Gastrocnemius medialis (tissue), 4 donors: ENCODE results near the gene NR1D1.

Experiments
- CTCF ChIP-seq, 5 experiments: fragments of 450-650 bp in 3 of 5; fragments of 200-600 bp in 2 of 5; sonication (generic) in 2 of 5; IDR thresholded peaks in 4 of 5; conservative IDR thresholded peaks in 1 of 5; 1 replicate in 4 of 5; 2 replicates in 1 of 5; pipeline ENCODE4 v1.5.1; 2016 to 2019; ENCODE audit warnings: antibody characterized with exemption in 5 of 5, mild to moderate bottlenecking in 3 of 5, moderate library complexity in 3 of 5
- POLR2A ChIP-seq, 2 donors: fragments of 450-650 bp; IDR thresholded peaks; one replicate each; pipeline ENCODE4 v1.6.1; 2017; ENCODE audit warnings: antibody characterized with exemption in 2 of 2, mild to moderate bottlenecking in 2 of 2, moderate library complexity in 2 of 2

- TF ChIP-seq CTCF (IDR thresholded peaks at IDR 0.05 in 4 of 5, conservative IDR thresholded peaks at IDR 0.05 in 1 of 5) (no peak), POLR2A (IDR thresholded peaks at IDR 0.05) (no peak)
Observed at GRCh38 chr17:40070709-40071312, 29.6 kb downstream of the NR1D1 start.
